HEK293 (cell line): Measurements from ENCODE around the gene BABAM1.

ENCODE experiments used
- CTCF ChIA-PET: fragments of 350-600 bp; formaldehyde crosslinking; extraction: SDS; loops from one replicate; lab custom pipeline; 2021; ENCODE audit warnings: antibody characterized with exemption; lab: Yijun Ruan, JAX
- POLR2A ChIA-PET: fragments of 300-600 bp; formaldehyde crosslinking; extraction: SDS; loops from one replicate; lab custom pipeline; 2020; ENCODE audit warnings: antibody characterized with exemption, inconsistent platforms; lab: Yijun Ruan, JAX
- H3K27ac ChIP-seq: fragments of 200-500 bp; sonication (Bioruptor generic); 2 replicates; pipeline ENCODE4 v1.5.1; 2014; ENCODE audit warnings: low read depth, low read length, control low read depth, inconsistent platforms; ENCODE audit errors: extremely low read depth
- H3K36me3 ChIP-seq, 2 experiments: fragments of 200-500 bp in 1 of 2; sonication (Bioruptor generic) in 1 of 2; 1 replicate in 1 of 2; 2 replicates in 1 of 2; pipeline ENCODE4 v1.5.1; 2014 to 2017; ENCODE audit warnings: inconsistent platforms in 2 of 2, low read length in 2 of 2; ENCODE audit not compliant: control insufficient read depth in 2 of 2, insufficient read depth in 1 of 2
- H3K4me1 ChIP-seq: fragments of 200-500 bp; sonication (Bioruptor generic); 2 replicates; pipeline ENCODE4 v1.5.1; 2014; ENCODE audit warnings: mild to moderate bottlenecking, low read length, inconsistent platforms; ENCODE audit not compliant: control insufficient read depth, insufficient read depth
- H3K4me3 ChIP-seq: 2 replicates; pipeline ENCODE4 v1.5.1; 2011; ENCODE audit warnings: low read depth, mild to moderate bottlenecking, control low read depth, low read length, moderate library complexity
- H3K9me3 ChIP-seq: fragments of 200-500 bp; sonication (Bioruptor generic); 2 replicates; pipeline ENCODE4 v1.5.1; 2014; ENCODE audit warnings: low read depth, low read length, inconsistent platforms; ENCODE audit not compliant: control insufficient read depth, insufficient read depth
- BCL11B ChIP-seq: fragments of 450-650 bp; formaldehyde crosslinking; IDR thresholded peaks from 2 replicates; pipeline ENCODE4 v1.5.1; 2016; ENCODE audit warnings: low read depth, missing biosample characterization, missing genetic modification characterization
- IKZF3 ChIP-seq: fragments of 450-650 bp; IDR thresholded peaks from 2 replicates; pipeline ENCODE4 v1.5.0; 2018; ENCODE audit warnings: missing biosample characterization, mild to moderate bottlenecking, missing genetic modification characterization, moderate library complexity
- KLF1 ChIP-seq: fragments of 450-650 bp; formaldehyde crosslinking; IDR thresholded peaks from 2 replicates; pipeline ENCODE4 v1.5.1; 2016; ENCODE audit warnings: missing biosample characterization, missing genetic modification characterization
- KLF10 ChIP-seq: fragments of 450-650 bp; IDR thresholded peaks from 2 replicates; pipeline ENCODE4 v1.5.1; 2018; ENCODE audit warnings: missing biosample characterization, mild to moderate bottlenecking, missing genetic modification characterization
- KLF7 ChIP-seq: fragments of 450-650 bp; formaldehyde crosslinking; IDR thresholded peaks from 2 replicates; pipeline ENCODE4 v1.5.1; 2016; ENCODE audit warnings: missing biosample characterization, missing genetic modification characterization, borderline replicate concordance
- KLF8 ChIP-seq: fragments of 450-650 bp; formaldehyde crosslinking; IDR thresholded peaks from 2 replicates; pipeline ENCODE4 v1.5.1; 2016; ENCODE audit warnings: missing biosample characterization, missing genetic modification characterization
- MYNN ChIP-seq: fragments of 450-650 bp; formaldehyde crosslinking; IDR thresholded peaks from 2 replicates; pipeline ENCODE4 v1.5.1; 2016; ENCODE audit warnings: missing biosample characterization, missing genetic modification characterization, borderline replicate concordance
- SALL2 ChIP-seq: fragments of 450-650 bp; formaldehyde crosslinking; IDR thresholded peaks from 2 replicates; pipeline ENCODE4 v1.5.0; 2017; ENCODE audit warnings: missing biosample characterization, mild to moderate bottlenecking, missing genetic modification characterization, borderline replicate concordance
- SETDB1 ChIP-seq: IDR thresholded peaks from one replicate; pipeline ENCODE4 v1.6.1; 2017; ENCODE audit warnings: mild to moderate bottlenecking, low read length, moderate library complexity, mixed read lengths; ENCODE audit not compliant: insufficient read length
- ZBTB20 ChIP-seq: fragments of 450-650 bp; formaldehyde crosslinking; IDR thresholded peaks from 2 replicates; pipeline ENCODE4 v1.5.1; 2016; ENCODE audit warnings: missing biosample characterization, missing genetic modification characterization
- ZBTB26 ChIP-seq: fragments of 450-650 bp; formaldehyde crosslinking; optimal IDR thresholded peaks from 2 replicates; pipeline ENCODE3; 2016; ENCODE audit warnings: missing biosample characterization, mild to moderate bottlenecking, missing genetic modification characterization
- ZBTB49 ChIP-seq: fragments of 450-650 bp; formaldehyde crosslinking; IDR thresholded peaks from 2 replicates; pipeline ENCODE4 v1.5.1; 2016; ENCODE audit warnings: missing biosample characterization, missing genetic modification characterization, low read depth
- ZFHX2 ChIP-seq: fragments of 450-650 bp; formaldehyde crosslinking; conservative IDR thresholded peaks from 2 replicates; pipeline ENCODE4 v1.5.1; 2016; ENCODE audit warnings: missing biosample characterization, missing genetic modification characterization
- ZNF148 ChIP-seq: fragments of 450-650 bp; formaldehyde crosslinking; IDR thresholded peaks from 2 replicates; pipeline ENCODE4 v1.5.0; 2017; ENCODE audit warnings: missing biosample characterization, missing genetic modification characterization, borderline replicate concordance
- ZNF19 ChIP-seq: fragments of 450-650 bp; formaldehyde crosslinking; IDR thresholded peaks from 2 replicates; pipeline ENCODE4; 2016; ENCODE audit warnings: missing biosample characterization, missing genetic modification characterization, low read depth
- ZNF239 ChIP-seq: fragments of 450-650 bp; formaldehyde crosslinking; IDR thresholded peaks from 2 replicates; pipeline ENCODE4 v1.5.1; 2016; ENCODE audit warnings: missing biosample characterization, missing genetic modification characterization
- ZNF311 ChIP-seq: fragments of 450-650 bp; formaldehyde crosslinking; IDR thresholded peaks from 2 replicates; pipeline ENCODE4 v1.5.1; 2017; ENCODE audit warnings: missing biosample characterization, missing genetic modification characterization, borderline replicate concordance
- ZNF423 ChIP-seq: fragments of 450-650 bp; formaldehyde crosslinking; IDR thresholded peaks from 2 replicates; pipeline ENCODE4 v1.5.1; 2016; ENCODE audit warnings: missing biosample characterization, missing genetic modification characterization
- ZNF449 ChIP-seq: fragments of 450-650 bp; formaldehyde crosslinking; IDR thresholded peaks from 2 replicates; pipeline ENCODE4 v1.5.1; 2017; ENCODE audit warnings: missing biosample characterization, mild to moderate bottlenecking, missing genetic modification characterization, moderate library complexity
- ZNF501 ChIP-seq: fragments of 450-650 bp; formaldehyde crosslinking; IDR thresholded peaks from 2 replicates; pipeline ENCODE4 v1.5.1; 2016; ENCODE audit warnings: missing biosample characterization, missing genetic modification characterization
- ZNF510 ChIP-seq: fragments of 450-650 bp; formaldehyde crosslinking; IDR thresholded peaks from 2 replicates; pipeline ENCODE4 v1.5.1; 2018; ENCODE audit warnings: mild to moderate bottlenecking, missing genetic modification characterization, missing biosample characterization; ENCODE audit not compliant: insufficient replicate concordance
- ZNF530 ChIP-seq: fragments of 450-650 bp; formaldehyde crosslinking; IDR thresholded peaks from 2 replicates; pipeline ENCODE4 v1.5.1; 2016; ENCODE audit warnings: low read depth, missing biosample characterization, missing genetic modification characterization
- ZNF639 ChIP-seq: fragments of 450-650 bp; formaldehyde crosslinking; IDR thresholded peaks from 2 replicates; pipeline ENCODE4 v1.5.1; 2016; ENCODE audit warnings: missing biosample characterization, missing genetic modification characterization
- ZNF658 ChIP-seq: fragments of 450-650 bp; formaldehyde crosslinking; IDR thresholded peaks from 2 replicates; pipeline ENCODE4; 2016; ENCODE audit warnings: missing biosample characterization, missing genetic modification characterization
- ZNF768 ChIP-seq: fragments of 450-650 bp; formaldehyde crosslinking; IDR thresholded peaks from 2 replicates; pipeline ENCODE4 v1.5.1; 2018; ENCODE audit warnings: missing biosample characterization, mild to moderate bottlenecking, missing genetic modification characterization
- ZSCAN5A ChIP-seq: fragments of 450-650 bp; formaldehyde crosslinking; IDR thresholded peaks from 2 replicates; pipeline ENCODE4 v1.5.1; 2016; ENCODE audit warnings: missing biosample characterization, missing genetic modification characterization

Gene BABAM1

GRCh38 chr19:17266975-17267788 lies at the start of gene BABAM1:
BABAM1 (plus strand) TSS chr19:17267443; CDS start chr19:17268807, 1,364 bp downstream.
- H3K4me3 ChIP-seq = peak within 1 kb of the TSS; percentile 73
- H3K4me1 ChIP-seq = no peaks in the 10 kb centered on the region
- peak within 1 kb of the TSS; percentile 62 for H3K27ac ChIP-seq
- no peaks in the 10 kb centered on the region for H3K9me3 ChIP-seq
- POLR2A ChIA-PET = interaction anchor here (0.5 to 2.5 kb wide), 22 partner anchors 9 to 665 kb away, joined by 3 to 23 read pairs (median 4); partner anchors contain the start of genes ABHD8, ANKLE1, CCDC124 and DDA1
- CTCF ChIA-PET = interaction anchor here (0.5 to 5.5 kb wide), 10 partner anchors 9 to 610 kb away, joined by 3 to 37 read pairs (median 5); partner anchors contain the start of genes ANKLE1, HAUS8 and MYO9B
- H3K36me3 ChIP-seq = peaks cover 13 to 23% of the 10 kb centered on the region in 2 experiments; a peak in 2 of 3 replicates
- no peak for TF ChIP-seq ZNF449 (tag by site-specific recombination)
- TF ChIP-seq ZNF658 = no peak
- TF ChIP-seq ZNF501 = no peak
- no peak for TF ChIP-seq ZNF423 (tag by site-specific recombination)
- TF ChIP-seq ZNF530 (tag by site-specific recombination) = no peak
- no peak for TF ChIP-seq ZNF510 (tag by site-specific recombination)
- TF ChIP-seq ZNF311 (tag by site-specific recombination) = no peak
- TF ChIP-seq ZFHX2 = peak; percentile 47
- 0 out of 2 replicates have a peak, but pooled peaks have one; percentile 16 for TF ChIP-seq KLF8 (tag by site-specific recombination)
- TF ChIP-seq BCL11B (tag by site-specific recombination) = no peak
- no peak for TF ChIP-seq ZNF768 (tag by site-specific recombination)
- TF ChIP-seq ZBTB49 (tag by site-specific recombination) = no peak
- TF ChIP-seq SALL2 (tag by site-specific recombination) = no peak
- no peak for TF ChIP-seq ZNF148 (tag by site-specific recombination)
- TF ChIP-seq MYNN (tag by site-specific recombination) = no peak
- TF ChIP-seq KLF7 (tag by site-specific recombination) = no peak
- TF ChIP-seq ZBTB26 = no peak
- TF ChIP-seq SETDB1 = peak; percentile 23
- no peak; the same call in 1 of the 2 replicates for TF ChIP-seq ZBTB20 (tag by site-specific recombination)
- no peak for TF ChIP-seq ZNF239 (tag by site-specific recombination)
- TF ChIP-seq KLF1 (tag by site-specific recombination) = no peak
- 0 out of 2 replicates have a peak, but pooled peaks have one; percentile 52 for TF ChIP-seq ZNF639 (tag by site-specific recombination)
- TF ChIP-seq ZNF19 (tag by site-specific recombination) = no peak
- TF ChIP-seq IKZF3 (tag by site-specific recombination) = peak; percentile 38; the same call in 1 of the 2 replicates
- no peak for TF ChIP-seq ZSCAN5A (tag by site-specific recombination)
- TF ChIP-seq KLF10 (tag by site-specific recombination) = peak; percentile 58; the same call in 1 of the 2 replicates
